Colonic mucosa (tissue), 4 donors: ENCODE measurements around the gene PROX2. TPM values are rescaled to one million over a fixed set of nuclear protein-coding genes. Genes with fewer than 3 reads are reported as not detected.

Experiments
- DNase-seq: peaks from one replicate; pipeline ENCODE4 v3.0.0-alpha.2; 2020
- H3K27ac ChIP-seq: fragments of 200-600 bp; one replicate; pipeline ENCODE4 v1.8.0; 2021
- H3K27me3 ChIP-seq: fragments of 200-600 bp; one replicate; pipeline ENCODE4 v1.8.0; 2021
- H3K36me3 ChIP-seq: fragments of 200-600 bp; one replicate; pipeline ENCODE4 v1.8.0; 2021
- H3K4me1 ChIP-seq: fragments of 200-600 bp; one replicate; pipeline ENCODE4 v1.8.0; 2021; ENCODE audit warnings: mild to moderate bottlenecking
- H3K4me3 ChIP-seq: fragments of 200-600 bp; one replicate; pipeline ENCODE4 v1.8.0; 2021
- H3K9ac ChIP-seq, 2 donors: one replicate each; pipeline ENCODE4 v1.7.0; 2013; ENCODE audit warnings: control low read depth in 2 of 2, low read depth in 2 of 2, low read length in 2 of 2
- H3K9me3 ChIP-seq: fragments of 200-600 bp; one replicate; pipeline ENCODE4 v1.8.0; 2021
- CTCF ChIP-seq: fragments of 200-600 bp; IDR thresholded peaks from one replicate; pipeline ENCODE4 v1.8.0; 2022; ENCODE audit warnings: antibody characterized with exemption, mild to moderate bottlenecking
- intact Hi-C: fragments of 100-400 bp; cut with DNase I; formaldehyde crosslinking; loops from one replicate; pipeline ENCODE4 v1.14.1; 2022
- total RNA-seq, 2 donors: library from RNA; stranded (reverse); fragmentation: NEBNext Ultra II Directional in 1 of 2; extraction: Animal tissue kit (Norgen Biotek cat#: 25700) in 1 of 2; gene quantifications; one replicate each; pipeline ENCODE4 v1.2.1, GENCODE V29; 2021
- donor health status: healthy.
- donor health status: DM: no; HTN: no; CAD: no.
- donor health status: DM: no; HTN: no; CAD: no.

Gene PROX2
- total RNA-seq, 2 donors from 2014 or later = not detected

DNA sequence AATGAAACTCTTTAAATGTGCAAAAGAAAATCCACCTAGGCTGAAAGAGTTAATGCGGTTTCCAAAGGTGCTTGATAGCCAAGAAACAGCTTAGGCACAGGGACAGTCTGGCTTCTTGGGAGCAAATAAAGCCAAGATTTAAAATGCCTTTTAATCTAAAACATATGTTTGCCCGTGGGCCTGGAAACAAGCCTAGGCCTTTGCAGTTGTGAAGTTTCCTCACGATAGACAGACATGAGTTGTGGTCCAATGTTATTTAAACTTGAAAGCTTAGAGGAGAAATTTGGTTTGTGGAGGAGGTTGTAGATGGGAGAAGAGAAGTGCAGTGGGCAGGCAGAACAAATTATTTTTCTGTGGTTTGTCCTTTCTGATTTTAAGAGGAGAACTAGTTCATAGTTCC lies 29.8 kb downstream of the PROX2 start:
- no peak for DNase-seq
- no peak overlapping the region for H3K9ac ChIP-seq
- H3K27ac ChIP-seq = no peak overlapping the region
- H3K27me3 ChIP-seq = no peaks in the 10 kb centered on the region
- no peaks in the 10 kb centered on the region for H3K4me1 ChIP-seq
- no peak for TF ChIP-seq CTCF
- H3K9me3 ChIP-seq = no peaks in the 10 kb centered on the region
- H3K36me3 ChIP-seq = no peaks in the 10 kb centered on the region
- H3K4me3 ChIP-seq = no peak overlapping the region
- intact Hi-C loops = no loop called here

DNA sequence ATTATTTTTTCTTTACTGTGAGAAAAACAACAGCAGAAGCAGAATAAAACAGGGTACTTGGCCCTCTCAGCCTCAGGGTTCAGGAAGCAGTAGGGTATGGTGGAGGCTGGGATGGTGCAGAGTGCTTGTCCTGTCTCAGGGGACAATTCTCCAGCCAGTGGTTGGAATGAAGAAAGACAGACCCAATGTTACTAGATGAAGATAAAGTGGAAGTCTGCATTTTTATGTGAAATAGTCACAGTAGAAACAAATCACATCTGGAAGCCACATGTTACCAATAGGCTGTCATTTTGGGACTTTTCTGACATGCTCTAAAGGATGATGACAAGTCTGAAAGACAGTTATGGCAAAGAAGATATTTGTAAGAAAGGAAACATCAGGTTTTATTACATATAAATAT lies 32.3 kb downstream of the PROX2 start:
- no peak overlapping the region for H3K9ac ChIP-seq
- H3K9me3 ChIP-seq = no peaks in the 10 kb centered on the region
- no peaks in the 10 kb centered on the region for H3K4me1 ChIP-seq
- H3K36me3 ChIP-seq = no peaks in the 10 kb centered on the region
- H3K27ac ChIP-seq = no peak overlapping the region
- TF ChIP-seq CTCF = no peak
- H3K4me3 ChIP-seq = no peak overlapping the region
- no peak for DNase-seq
- intact Hi-C loops = no loop called here
- no peaks in the 10 kb centered on the region for H3K27me3 ChIP-seq

DNA sequence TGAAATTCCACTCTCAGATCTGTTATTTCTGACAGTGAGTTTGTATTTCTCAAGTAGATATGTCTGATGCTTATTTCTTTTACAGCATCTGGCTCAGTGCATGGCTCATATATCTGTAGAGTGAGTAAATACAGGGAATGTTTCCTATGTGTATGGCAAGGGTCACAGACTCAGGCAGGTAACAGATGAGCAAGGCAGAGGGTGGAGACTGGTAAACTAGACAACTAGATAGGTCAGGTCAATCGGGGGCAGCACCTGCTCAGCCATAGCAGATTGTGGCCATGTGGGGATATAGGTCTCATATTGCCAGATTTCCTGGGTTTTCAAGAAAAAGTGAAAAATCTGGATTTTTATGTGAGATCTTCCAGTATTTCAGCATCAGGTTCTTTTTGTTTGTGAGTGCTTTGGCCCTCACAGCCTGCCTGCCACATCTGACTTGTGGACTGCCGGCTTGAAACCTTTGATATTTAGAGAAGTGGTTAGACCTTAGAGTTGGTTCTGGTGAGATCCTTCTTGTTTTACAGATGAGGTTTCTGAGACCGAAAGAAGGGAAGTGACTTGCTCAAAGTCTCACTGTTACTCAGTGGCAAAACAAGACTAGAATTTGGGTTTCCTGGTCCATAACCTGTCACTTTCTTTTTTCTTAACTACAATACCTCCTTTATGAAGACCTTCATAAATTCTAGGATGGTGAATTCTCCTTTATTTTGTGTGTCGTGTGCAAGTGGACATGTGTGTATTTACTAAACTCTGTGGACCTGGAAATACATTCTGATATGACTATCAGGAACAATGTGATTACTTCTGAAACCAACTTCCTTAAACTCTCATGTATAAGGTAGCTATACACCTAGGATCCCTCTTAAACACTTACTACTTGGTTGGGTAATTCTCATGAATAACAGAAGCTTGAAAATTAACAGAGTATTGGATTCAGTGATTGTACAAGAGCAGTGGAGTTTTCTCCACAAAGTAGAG lies 34.4 kb downstream of the PROX2 start:
- no peak for TF ChIP-seq CTCF
- Histone ChIP-seq H3K4me3 (no peak overlapping the region), H3K9me3 (no peaks in the 10 kb centered on the region), H3K27ac (no peak overlapping the region), H3K4me1 (no peaks in the 10 kb centered on the region), H3K27me3 (no peaks in the 10 kb centered on the region), H3K9ac (no peak overlapping the region), H3K36me3 (no peaks in the 10 kb centered on the region)
- no peak for DNase-seq
- intact Hi-C loops = no loop called here

- Histone ChIP-seq H3K4me3 (no peak overlapping the region), H3K9me3 (no peaks in the 10 kb centered on the region), H3K36me3 (peaks cover 2% of the 10 kb centered on the region), H3K27me3 (no peaks in the 10 kb centered on the region), H3K9ac (no peak overlapping the region), H3K4me1 (no peaks in the 10 kb centered on the region), H3K27ac (no peak overlapping the region)
- no peak for DNase-seq
- intact Hi-C loops = no loop called here
- TF ChIP-seq CTCF = no peak
Measured at GRCh38 chr14:74840603-74841030, 35.3 kb downstream of the PROX2 start.

DNA sequence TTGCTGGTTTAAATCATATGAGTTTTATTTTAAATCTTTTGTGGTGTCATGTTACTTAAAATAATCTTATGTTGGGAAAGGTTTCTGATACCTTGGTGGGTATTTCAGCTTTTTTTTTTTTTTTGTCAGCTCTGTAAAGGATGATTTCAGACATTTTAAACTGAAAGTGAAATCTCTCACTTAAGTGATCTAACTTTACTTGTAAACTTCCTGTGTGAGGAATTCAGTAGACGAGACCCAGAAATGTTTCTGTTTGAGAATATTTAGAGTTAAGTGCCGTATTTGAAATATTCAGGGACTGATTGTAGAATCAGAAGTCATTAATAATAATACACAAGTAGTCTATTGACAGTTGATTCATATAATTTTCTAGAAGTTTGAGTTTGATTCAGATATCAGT lies 37.8 kb downstream of the PROX2 start:
- Histone ChIP-seq H3K9me3 (no peaks in the 10 kb centered on the region), H3K27ac (peak overlapping the region; percentile 41), H3K4me1 (no peaks in the 10 kb centered on the region), H3K27me3 (no peaks in the 10 kb centered on the region), H3K9ac (no peak overlapping the region), H3K36me3 (peaks cover 4% of the 10 kb centered on the region), H3K4me3 (no peak overlapping the region)
- no peak for TF ChIP-seq CTCF
- intact Hi-C loops = no loop called here
- no peak for DNase-seq
